SK-N-SH (cell line): ENCODE data around the gene CTBP2. TPM values are rescaled to one million over a fixed set of nuclear protein-coding genes. Genes with fewer than 3 reads are reported as not detected.

ENCODE experiments used
- CTCF ChIA-PET: fragments of 300-600, 350-600 bp; formaldehyde crosslinking; extraction: SDS; loops from one replicate; lab custom pipeline; 2021; lab: Yijun Ruan, JAX
- POLR2A ChIA-PET: fragments of 350-600 bp; sonication (Branson Sonifier 250); formaldehyde crosslinking; extraction: SDS; loops from one replicate; lab custom pipeline; 2020; ENCODE audit warnings: antibody characterized with exemption, inconsistent platforms; lab: Yijun Ruan, JAX
- DNase-seq: peaks from one replicate; pipeline ENCODE4 v3.0.0; 2012
- H2AFZ ChIP-seq: fragments of 200-600 bp; sonication (generic); 2 replicates; pipeline ENCODE4 v1.8.1; 2016; ENCODE audit warnings: antibody characterized with exemption, mild to moderate bottlenecking, low read depth
- H3F3A ChIP-seq: fragments of 200-600 bp; sonication (generic); replicated peaks from 2 replicates; pipeline ENCODE3; 2016; ENCODE audit warnings: antibody characterized with exemption, mild to moderate bottlenecking; ENCODE audit not compliant: insufficient read depth
- H3K27ac ChIP-seq, 2 experiments: fragments of 200-500 bp in 1 of 2; fragments of 200-600 bp in 1 of 2; sonication (Bioruptor generic) in 1 of 2; sonication (generic), shearing (Covaris generic) in 1 of 2; 2 replicates each; pipeline versions ENCODE4 v1.5.1 to v1.6.1; 2014 to 2016; ENCODE audit warnings: low read depth in 2 of 2, inconsistent platforms in 1 of 2, low read length in 1 of 2, mild to moderate bottlenecking in 1 of 2, mixed read lengths in 1 of 2
- H3K27me3 ChIP-seq: fragments of 200-600 bp; sonication (generic), shearing (Covaris generic); 2 replicates; pipeline ENCODE4 v1.6.1; 2016; ENCODE audit warnings: mixed run types; ENCODE audit not compliant: insufficient read depth
- H3K36me3 ChIP-seq, 2 experiments: fragments of 200-500 bp in 1 of 2; fragments of 200-600 bp in 1 of 2; sonication (Bioruptor generic) in 1 of 2; sonication (generic) in 1 of 2; replicated peaks in 1 of 2; 2 replicates each; pipeline versions ENCODE3 to v1.5.1; 2014 to 2016; ENCODE audit warnings: low read length in 1 of 2, mild to moderate bottlenecking in 1 of 2; ENCODE audit not compliant: insufficient read depth in 2 of 2, control insufficient read depth in 1 of 2
- H3K4me1 ChIP-seq, 2 experiments: fragments of 200-500 bp in 1 of 2; fragments of 200-600 bp in 1 of 2; sonication (Bioruptor generic) in 1 of 2; sonication (generic), shearing (Covaris generic) in 1 of 2; 2 replicates each; pipeline versions ENCODE4 v1.5.1 to v1.6.1; 2014 to 2016; ENCODE audit warnings: low read depth in 1 of 2, low read length in 1 of 2, mixed run types in 1 of 2; ENCODE audit not compliant: insufficient read depth in 2 of 2, control insufficient read depth in 1 of 2
- H3K4me2 ChIP-seq: fragments of 200-600 bp; sonication (generic), shearing (Covaris generic); 2 replicates; pipeline ENCODE4 v1.6.1; 2017; ENCODE audit warnings: mixed run types
- H3K4me3 ChIP-seq, 2 experiments: fragments of 200-500 bp in 1 of 2; fragments of 200-600 bp in 1 of 2; sonication (Bioruptor generic) in 1 of 2; sonication (generic), shearing (Covaris generic) in 1 of 2; 2 replicates each; pipeline versions ENCODE4 v1.5.1 to v1.8.1; 2014 to 2016; ENCODE audit warnings: low read depth in 2 of 2, inconsistent platforms in 1 of 2, low read length in 1 of 2, mild to moderate bottlenecking in 1 of 2, mixed read lengths in 1 of 2, moderate library complexity in 1 of 2
- H3K79me2 ChIP-seq: fragments of 200-600 bp; sonication (generic); 2 replicates; pipeline ENCODE4 v1.8.1; 2017; ENCODE audit warnings: mild to moderate bottlenecking; ENCODE audit not compliant: insufficient read depth
- H3K9ac ChIP-seq: fragments of 200-600 bp; sonication (generic); 2 replicates; pipeline ENCODE4 v1.6.1; 2017; ENCODE audit warnings: mixed run types
- H3K9me2 ChIP-seq: fragments of 200-600 bp; sonication (generic); 2 replicates; pipeline ENCODE4 v1.6.1; 2017; ENCODE audit warnings: mixed run types
- H3K9me3 ChIP-seq: fragments of 200-600 bp; sonication (generic); 2 replicates; pipeline ENCODE4 v1.6.1; 2017; ENCODE audit warnings: mixed run types, mild to moderate bottlenecking, moderate library complexity
- H4K20me1 ChIP-seq: fragments of 200-600 bp; sonication (generic); 2 replicates; pipeline ENCODE4 v1.6.1; 2017; ENCODE audit warnings: mild to moderate bottlenecking, mixed run types; ENCODE audit not compliant: insufficient read depth
- CHD2 ChIP-seq: fragments of 150-350 bp; IDR thresholded peaks from 2 replicates; pipeline ENCODE4 v1.6.1; 2018; ENCODE audit warnings: low read length; ENCODE audit not compliant: partially characterized antibody
- EZH2phosphoT487 ChIP-seq: fragments of 200-600 bp; sonication (generic); IDR thresholded peaks from 2 replicates; pipeline ENCODE4 v1.6.1; 2017; ENCODE audit warnings: low read depth, mixed run types, mild to moderate bottlenecking, antibody characterized with exemption, moderate library complexity, borderline replicate concordance
- GABPA ChIP-seq: IDR thresholded peaks from 2 replicates; pipeline ENCODE4 v1.4.0; 2012; ENCODE audit warnings: low read depth, mild to moderate bottlenecking
- GATA2 ChIP-seq: sonication (generic); formaldehyde crosslinking; IDR thresholded peaks from 2 replicates; pipeline ENCODE4 v1.5.0; 2020; ENCODE audit warnings: mild to moderate bottlenecking, missing genetic modification reagents
- IRF3 ChIP-seq: fragments of 150-350 bp; IDR thresholded peaks from 2 replicates; pipeline ENCODE4 v1.6.1; 2016; ENCODE audit warnings: mild to moderate bottlenecking, low read depth, low read length
- JUND ChIP-seq: IDR thresholded peaks from 2 replicates; pipeline ENCODE4 v1.4.0; 2012
- MEF2A ChIP-seq: IDR thresholded peaks from 2 replicates; pipeline ENCODE4 v1.4.0; 2012; ENCODE audit warnings: low read depth, borderline replicate concordance
- NRF1 ChIP-seq: IDR thresholded peaks from 2 replicates; pipeline ENCODE4 v1.6.1; 2012; ENCODE audit warnings: low read depth, mild to moderate bottlenecking, low read length
- POLR2AphosphoS5 ChIP-seq: IDR thresholded peaks from 2 replicates; pipeline ENCODE4 v1.6.1; 2012; ENCODE audit warnings: low read depth, low read length
- RCOR1 ChIP-seq: fragments of 150-350 bp; IDR thresholded peaks from 2 replicates; pipeline ENCODE4 v1.6.1; 2017; ENCODE audit warnings: antibody characterized with exemption, low read length
- REST ChIP-seq: IDR thresholded peaks from 2 replicates; pipeline ENCODE4 v1.6.1; 2012; ENCODE audit warnings: mild to moderate bottlenecking, low read depth, low read length, moderate library complexity
- RFX5 ChIP-seq: IDR thresholded peaks from 2 replicates; pipeline ENCODE4 v1.6.1; 2012; ENCODE audit warnings: mild to moderate bottlenecking, improper control_type of control experiment, low read length
- TCF12 ChIP-seq: IDR thresholded peaks from 2 replicates; pipeline ENCODE4 v1.4.0; 2012
- USF2 ChIP-seq: fragments of 150-350 bp; IDR thresholded peaks from 2 replicates; pipeline ENCODE4 v1.6.1; 2017; ENCODE audit warnings: antibody characterized with exemption, low read length, low read depth, borderline replicate concordance
- YY1 ChIP-seq: IDR thresholded peaks from 2 replicates; pipeline ENCODE4 v1.4.0; 2012; ENCODE audit warnings: low read depth, mild to moderate bottlenecking
- WGBS: methylation state at CpG from one replicate; pipeline ENCODE4 v1.1.6; 2017; ENCODE audit warnings: low lambda C conversion rate; 5-methylcytosine and 5-hydroxymethylcytosine counted together
- polyA plus RNA-seq, 3 experiments: library from polyadenylated mRNA; depleted of rRNA; stranded (reverse); fragments of >200 nt; gene quantifications; 2 replicates each; pipeline ENCODE4 v1.2.3, GENCODE V29; 2012
- TF ChIP-seq, protein P1 (sequence below): IDR thresholded peaks from 2 replicates; pipeline ENCODE4 v1.4.0; 2012; ENCODE audit warnings: low read depth, borderline replicate concordance
- TF ChIP-seq, protein P2 (sequence below): IDR thresholded peaks from 2 replicates; pipeline ENCODE4 v1.4.0; 2012; ENCODE audit warnings: low read depth

CTBP2 gene
- polyA plus RNA-seq, 1 of the 3 experiments (the other 2 are of a cell fraction): 69.7 TPM

- Histone ChIP-seq H3K4me3 (peak overlapping the region; percentile 73 to 81), H3K9me3 (no peaks in the 10 kb centered on the region), H3K9me2 (no peaks in the 10 kb centered on the region), H4K20me1 (peaks cover 54% of the 10 kb centered on the region), H3K27ac (peak overlapping the region; percentile 66 to 98; a peak in 3 of 4 replicates), H3K4me1 (peaks cover 44 to 50% of the 10 kb centered on the region in 2 experiments), H3K27me3 (no peaks in the 10 kb centered on the region), H2AFZ (no peak overlapping the region), H3K79me2 (peaks cover 71% of the 10 kb centered on the region), H3K9ac (peak overlapping the region; percentile 66; the same call in 1 of the 2 replicates), H3K4me2 (peak overlapping the region; percentile 75), H3F3A (peaks cover 21% of the 10 kb centered on the region), H3K36me3 (peaks cover 5 to 8% of the 10 kb centered on the region in 2 experiments)
- TF ChIP-seq POLR2AphosphoS5 (no peak), RFX5 (no peak), EZH2phosphoT487 (no peak), YY1 (no peak), USF2 (no peak), IRF3 (no peak), JUND (no peak), CHD2 (no peak), RCOR1 (no peak)
- TF ChIP-seq, protein P1, sequence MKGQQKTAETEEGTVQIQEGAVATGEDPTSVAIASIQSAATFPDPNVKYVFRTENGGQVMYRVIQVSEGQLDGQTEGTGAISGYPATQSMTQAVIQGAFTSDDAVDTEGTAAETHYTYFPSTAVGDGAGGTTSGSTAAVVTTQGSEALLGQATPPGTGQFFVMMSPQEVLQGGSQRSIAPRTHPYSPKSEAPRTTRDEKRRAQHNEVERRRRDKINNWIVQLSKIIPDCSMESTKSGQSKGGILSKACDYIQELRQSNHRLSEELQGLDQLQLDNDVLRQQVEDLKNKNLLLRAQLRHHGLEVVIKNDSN: no peak
- WGBS: 35% methylated on average over 3 of the region's 3 CpGs
- CTCF ChIA-PET: interaction anchor here (0.8 to 1.5 kb wide), 3 partner anchors 14 to 186 kb away, joined by 3 to 4 read pairs (median 3); no protein-coding TSS in a partner anchor
- DNase-seq: no peak
- POLR2A ChIA-PET: no interaction called here
Observed at GRCh38 chr10:125157505-125157904, 2.9 kb downstream of the CTBP2 start.

DNA sequence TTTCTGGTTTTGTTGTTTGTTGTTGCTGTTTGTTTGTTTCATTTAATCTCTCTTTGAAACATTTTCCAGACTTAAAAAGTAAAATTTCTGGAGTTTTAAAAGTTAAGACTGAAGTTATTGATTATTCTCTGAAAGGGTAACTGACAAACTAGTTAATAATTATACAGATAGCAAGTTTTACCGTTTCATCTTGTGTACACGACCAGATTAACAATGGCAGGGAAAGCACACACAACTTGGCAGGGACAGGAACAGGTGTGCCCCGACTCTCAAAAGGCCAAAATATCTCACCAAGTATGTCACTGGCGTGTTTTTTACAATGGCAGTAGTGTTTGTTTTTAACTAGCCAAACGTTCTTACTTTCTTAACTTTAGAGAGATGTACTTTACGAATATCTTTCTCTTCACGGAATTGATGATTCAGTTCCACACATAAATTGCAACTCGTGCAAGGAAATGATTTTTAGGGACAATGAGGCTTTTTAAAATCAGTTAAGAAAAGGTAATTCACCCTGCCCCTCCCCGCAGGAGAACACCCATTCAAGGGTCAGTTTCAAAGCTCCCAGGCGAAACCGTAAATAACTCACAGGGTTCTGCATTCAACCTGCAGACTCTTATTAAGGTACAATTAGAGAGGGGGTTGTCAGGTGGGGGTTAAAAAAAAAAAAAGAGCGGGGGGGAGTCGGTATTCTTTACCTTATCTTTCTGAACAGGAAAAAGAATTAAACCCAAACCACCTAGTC lies 3.5 kb downstream of the CTBP2 start:
- TF ChIP-seq NRF1: no peak
- TF ChIP-seq REST: no peak
- TF ChIP-seq, protein P2, sequence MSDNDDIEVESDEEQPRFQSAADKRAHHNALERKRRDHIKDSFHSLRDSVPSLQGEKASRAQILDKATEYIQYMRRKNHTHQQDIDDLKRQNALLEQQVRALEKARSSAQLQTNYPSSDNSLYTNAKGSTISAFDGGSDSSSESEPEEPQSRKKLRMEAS: no peak
- TF ChIP-seq GABPA: no peak
- TF ChIP-seq TCF12: no peak
- TF ChIP-seq MEF2A: no peak
- TF ChIP-seq CHD2: no peak
- no peak for TF ChIP-seq GATA2 (CRISPR knock-in tag)
- no peaks in the 10 kb centered on the region for H3K9me2 ChIP-seq
- no peak for DNase-seq
- H3K4me2 ChIP-seq: peak overlapping the region; percentile 75
- peak overlapping the region; percentile 66; the same call in 1 of the 2 replicates for H3K9ac ChIP-seq
- peaks cover 20% of the 10 kb centered on the region for H3F3A ChIP-seq
- no peak overlapping the region for H2AFZ ChIP-seq
- no peak overlapping the region; a peak in 1 of 4 replicates for H3K27ac ChIP-seq
- peaks cover 5 to 9% of the 10 kb centered on the region in 2 experiments for H3K36me3 ChIP-seq
- ChIA-PET POLR2A (no interaction called here), CTCF (interaction anchor here (1.3 kb wide), 1 partner anchor 186 kb away, joined by 4 read pairs; no protein-coding TSS in a partner anchor)
- peaks cover 77% of the 10 kb centered on the region for H3K79me2 ChIP-seq
- WGBS: 60% methylated on average over 13 of the region's 13 CpGs
- H3K4me3 ChIP-seq: peak overlapping the region; percentile 73 to 81; a peak in 2 of 4 replicates
- peaks cover 44% of the 10 kb centered on the region in 2 experiments for H3K4me1 ChIP-seq
- H4K20me1 ChIP-seq: peaks cover 60% of the 10 kb centered on the region
- H3K27me3 ChIP-seq: no peaks in the 10 kb centered on the region
- no peaks in the 10 kb centered on the region for H3K9me3 ChIP-seq
